GM23338 (cell line): ENCODE results near the gene KATNAL1. TPM values are rescaled to one million over a fixed set of nuclear protein-coding genes. Genes with fewer than 3 reads are reported as not detected.

Source experiments
- ATAC-seq: fragments of 200-7000 bp; cut with Tn5 transposase; 3 replicates; pipeline ENCODE4 v1.9.1; 2020
- DNase-seq: peaks from one replicate; pipeline ENCODE4 v3.0.0-alpha.2; 2015; ENCODE audit warnings: low spot score
- H2AFZ ChIP-seq: fragments of 200-600 bp; sonication (generic); 2 replicates; pipeline ENCODE4 v1.8.0; 2016; ENCODE audit warnings: antibody characterized with exemption, mild to moderate bottlenecking, moderate library complexity
- H3F3A ChIP-seq: fragments of 200-600 bp; sonication (generic); replicated peaks from 2 replicates; pipeline ENCODE4 v1.8.0; 2017; ENCODE audit warnings: antibody characterized with exemption, mixed run types, low read depth
- H3K27ac ChIP-seq: fragments of 200-600 bp; sonication (generic); 2 replicates; pipeline ENCODE4 v1.6.1; 2016; ENCODE audit warnings: low read depth
- H3K27me3 ChIP-seq: fragments of 200-600 bp; sonication (generic); 2 replicates; pipeline ENCODE4 v1.8.0; 2016; ENCODE audit warnings: mild to moderate bottlenecking, mixed run types, moderate library complexity; ENCODE audit not compliant: insufficient read depth
- H3K36me3 ChIP-seq: fragments of 200-600 bp; sonication (generic); 2 replicates; pipeline ENCODE4 v1.8.0; 2016; ENCODE audit warnings: mild to moderate bottlenecking; ENCODE audit not compliant: insufficient read depth
- H3K4me1 ChIP-seq: fragments of 200-600 bp; sonication (generic); 2 replicates; pipeline ENCODE4 v1.8.0; 2016; ENCODE audit warnings: mild to moderate bottlenecking, moderate library complexity; ENCODE audit not compliant: insufficient read depth
- H3K4me2 ChIP-seq: fragments of 200-600 bp; sonication (generic); 2 replicates; pipeline ENCODE4 v1.7.1; 2017; ENCODE audit warnings: mixed run types
- H3K4me3 ChIP-seq: fragments of 200-600 bp; sonication (generic); 2 replicates; pipeline ENCODE4 v1.6.1; 2016; ENCODE audit warnings: mixed run types
- H3K79me2 ChIP-seq: fragments of 200-600 bp; sonication (generic); replicated peaks from 2 replicates; pipeline ENCODE4 v1.8.0; 2017; ENCODE audit warnings: mild to moderate bottlenecking; ENCODE audit not compliant: insufficient read depth
- H3K9me2 ChIP-seq: fragments of 200-600 bp; sonication (generic); 2 replicates; pipeline ENCODE4 v1.8.0; 2017; ENCODE audit not compliant: insufficient read depth
- H4K20me1 ChIP-seq: fragments of 200-600 bp; sonication (generic); replicated peaks from 2 replicates; pipeline ENCODE4 v1.8.0; 2017; ENCODE audit warnings: mild to moderate bottlenecking; ENCODE audit not compliant: insufficient read depth
- H3K27ac Mint-ChIP-seq: 2 replicates; pipeline ENCODE4 v1.8.0; 2020; ENCODE audit warnings: inconsistent platforms, mild to moderate bottlenecking, moderate library complexity, mixed read lengths
- H3K27me3 Mint-ChIP-seq: 3 replicates; pipeline ENCODE4 v1.8.0; 2022; ENCODE audit warnings: low read depth, mild to moderate bottlenecking, moderate library complexity, mixed read lengths, inconsistent platforms; ENCODE audit not compliant: insufficient read depth, poor library complexity
- H3K36me3 Mint-ChIP-seq: 3 replicates; pipeline ENCODE4 v1.8.0; 2021; ENCODE audit warnings: low read depth, mild to moderate bottlenecking, inconsistent platforms, moderate library complexity, mixed read lengths
- H3K4me1 Mint-ChIP-seq: 3 replicates; pipeline ENCODE4 v1.8.0; 2020; ENCODE audit warnings: mild to moderate bottlenecking, inconsistent platforms, mixed read lengths
- H3K4me3 Mint-ChIP-seq: 3 replicates; pipeline ENCODE4 v1.8.0; 2021; ENCODE audit warnings: moderate library complexity, mild to moderate bottlenecking, inconsistent platforms, mixed read lengths
- H3K9me3 Mint-ChIP-seq: 3 replicates; pipeline ENCODE4 v1.8.0; 2020; ENCODE audit warnings: moderate library complexity, mild to moderate bottlenecking, inconsistent platforms, mixed read lengths
- CREB1 ChIP-seq: fragments of 250-450 bp; sonication (Bioruptor Pico); IDR thresholded peaks from 2 replicates; pipeline ENCODE4 v1.5.0; 2020; ENCODE audit warnings: low read depth, mild to moderate bottlenecking, moderate library complexity
- CTCF ChIP-seq, 2 experiments: fragments of 200-600 bp in 1 of 2; sonication (generic) in 1 of 2; conservative IDR thresholded peaks; 2 replicates each; pipeline versions ENCODE4 v1.5.1 to v1.6.1; 2016 to 2017; ENCODE audit warnings: antibody characterized with exemption in 2 of 2, low read depth in 2 of 2, mild to moderate bottlenecking in 2 of 2, moderate library complexity in 1 of 2
- ETS1 ChIP-seq: IDR thresholded peaks from 2 replicates; pipeline ENCODE4 v1.6.1; 2016; ENCODE audit warnings: antibody characterized with exemption
- EZH2 ChIP-seq: fragments of 200-600 bp; sonication (generic); IDR thresholded peaks from one replicate; pipeline ENCODE4 v1.8.0; 2017; ENCODE audit warnings: antibody characterized with exemption, mild to moderate bottlenecking, low read depth; ENCODE audit not compliant: unreplicated experiment
- EZH2phosphoT487 ChIP-seq: fragments of 200-600 bp; sonication (generic); IDR thresholded peaks from one replicate; pipeline ENCODE4 v1.8.1; 2018; ENCODE audit warnings: antibody characterized with exemption; ENCODE audit not compliant: unreplicated experiment
- JUNB ChIP-seq: IDR thresholded peaks from one replicate; pipeline ENCODE4 v1.6.1; 2016; ENCODE audit warnings: antibody characterized with exemption; ENCODE audit not compliant: unreplicated experiment
- NANOG ChIP-seq: IDR thresholded peaks from 2 replicates; pipeline ENCODE4 v1.6.1; 2016; ENCODE audit warnings: antibody characterized with exemption, borderline replicate concordance
- POLR2AphosphoS5 ChIP-seq: IDR thresholded peaks from 2 replicates; pipeline ENCODE4 v1.6.1; 2016; ENCODE audit warnings: antibody characterized with exemption, low read depth
- REST ChIP-seq: IDR thresholded peaks from one replicate; pipeline ENCODE4 v1.6.1; 2018; ENCODE audit warnings: antibody characterized with exemption; ENCODE audit not compliant: unreplicated experiment
- STAT1 ChIP-seq: IDR thresholded peaks from one replicate; pipeline ENCODE4 v1.6.1; 2016; ENCODE audit warnings: antibody characterized with exemption; ENCODE audit not compliant: unreplicated experiment
- ZNF114 ChIP-seq: fragments of 250-450 bp; sonication (Bioruptor Pico); IDR thresholded peaks from 2 replicates; pipeline ENCODE4 v1.5.0; 2020; ENCODE audit warnings: mild to moderate bottlenecking, moderate library complexity
- ZNF331 ChIP-seq: fragments of 250-450 bp; sonication (Bioruptor Pico); IDR thresholded peaks from 2 replicates; pipeline ENCODE4 v1.5.0; 2020; ENCODE audit warnings: low read depth, mild to moderate bottlenecking, moderate library complexity
- ZNF462 ChIP-seq: fragments of 250-450 bp; sonication (Bioruptor Pico); IDR thresholded peaks from 2 replicates; pipeline ENCODE4 v1.5.0; 2020; ENCODE audit warnings: mild to moderate bottlenecking, moderate library complexity
- polyA plus RNA-seq: library from polyadenylated mRNA; unstranded; fragments of >200 nt; fragmentation: Nextera tagmentation; extraction: Ambion mirVana; gene quantifications from 2 replicates; pipeline ENCODE4 v1.2.1, GENCODE V29; 2016
- total RNA-seq: library from RNA; depleted of rRNA; stranded (reverse); fragments of >200 nt; shearing (Covaris generic); gene quantifications from 2 replicates; pipeline ENCODE4 v1.2.3, GENCODE V29; 2014

KATNAL1 gene
- total and polyA plus RNA-seq, 2 experiments from 2014 or later = 6.1 to 11.5 TPM

- H3K36me3 Mint-ChIP-seq = no peaks in the 10 kb centered on the region
- peaks cover 63% of the 10 kb centered on the region for H3K79me2 ChIP-seq
- no peak overlapping the region for H3K27ac Mint-ChIP-seq
- peak overlapping the region; percentile 72 for H3K4me3 ChIP-seq
- H3K27me3 Mint-ChIP-seq = no peaks in the 10 kb centered on the region
- no peaks in the 10 kb centered on the region for H4K20me1 ChIP-seq
- H3K27ac ChIP-seq = no peak overlapping the region
- no peak overlapping the region for H2AFZ ChIP-seq
- TF ChIP-seq ZNF462 (CRISPR knock-in tag) (no peak), EZH2phosphoT487 (no peak), STAT1 (no peak), NANOG (no peak), ZNF331 (CRISPR knock-in tag) (no peak), CTCF (conservative IDR thresholded peaks at IDR 0.05; ENCODE audit: low read depth in 2 of 2) (no peak), CREB1 (CRISPR knock-in tag) (no peak), ZNF114 (CRISPR knock-in tag) (no peak), EZH2 (no peak), POLR2AphosphoS5 (no peak), ETS1 (no peak), REST (no peak), JUNB (no peak)
- H3K4me3 Mint-ChIP-seq = peak overlapping the region; percentile 23; the same call in 2 of the 3 replicates
- no peaks in the 10 kb centered on the region for H3K9me2 ChIP-seq
- peaks cover 31% of the 10 kb centered on the region for H3K4me1 Mint-ChIP-seq
- peaks cover 11% of the 10 kb centered on the region for H3K4me1 ChIP-seq
- DNase-seq (no peak), ATAC-seq (no peak)
- peak overlapping the region; percentile 79 for H3K4me2 ChIP-seq
- no peaks in the 10 kb centered on the region for H3K27me3 ChIP-seq
- no peaks in the 10 kb centered on the region for H3K36me3 ChIP-seq
- H3K9me3 Mint-ChIP-seq = no peaks in the 10 kb centered on the region
- H3F3A ChIP-seq = no peaks in the 10 kb centered on the region
These were observed 1.8 kb downstream of the KATNAL1 start for GRCh38 chr13:30305456-30305970.
